Tibial nerve (tissue), 4 donors: ENCODE results near the gene MTCL3.

Experiments used
- EP300 ChIP-seq, 2 donors: sonication (generic); formaldehyde crosslinking; IDR thresholded peaks; one replicate each; pipeline ENCODE4 v1.6.1; 2017; ENCODE audit warnings: antibody characterized with exemption in 2 of 2, mild to moderate bottlenecking in 1 of 2
- POLR2A ChIP-seq, 2 donors: fragments of 450-650 bp; IDR thresholded peaks; one replicate each; pipeline ENCODE4 v1.6.1; 2017; ENCODE audit warnings: antibody characterized with exemption in 2 of 2, mild to moderate bottlenecking in 2 of 2, moderate library complexity in 2 of 2
- TF ChIP-seq, protein P1 (sequence below), 5 experiments: fragments of 200-600 bp in 3 of 5; fragments of 450-650 bp in 2 of 5; sonication (generic) in 3 of 5; IDR thresholded peaks; one replicate each; pipeline ENCODE4 v1.5.1; 2016 to 2019; ENCODE audit warnings: antibody characterized with exemption in 5 of 5, mild to moderate bottlenecking in 3 of 5, moderate library complexity in 2 of 5

DNA sequence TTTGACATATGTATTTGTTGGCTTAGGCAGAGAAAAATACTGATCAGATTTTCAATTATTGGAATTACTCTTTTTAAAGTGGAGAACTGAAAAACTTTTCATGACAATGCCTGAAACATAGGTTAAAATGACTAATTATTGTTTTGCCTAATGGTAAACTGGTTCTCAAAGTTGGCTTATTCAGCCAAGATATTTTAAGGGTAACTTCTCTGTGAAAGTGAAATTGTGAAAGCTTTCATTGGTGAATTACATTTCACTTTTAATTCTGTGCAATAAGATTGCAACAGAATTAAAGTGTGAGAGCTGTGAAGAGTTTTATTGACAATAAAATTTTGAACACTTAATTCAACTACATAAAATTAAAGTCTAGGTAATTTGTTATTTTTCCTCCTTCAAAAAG is 84.5 kb downstream of the MTCL3 start:
- no peak for TF ChIP-seq POLR2A (IDR thresholded peaks at IDR 0.05)
- TF ChIP-seq, protein P1, sequence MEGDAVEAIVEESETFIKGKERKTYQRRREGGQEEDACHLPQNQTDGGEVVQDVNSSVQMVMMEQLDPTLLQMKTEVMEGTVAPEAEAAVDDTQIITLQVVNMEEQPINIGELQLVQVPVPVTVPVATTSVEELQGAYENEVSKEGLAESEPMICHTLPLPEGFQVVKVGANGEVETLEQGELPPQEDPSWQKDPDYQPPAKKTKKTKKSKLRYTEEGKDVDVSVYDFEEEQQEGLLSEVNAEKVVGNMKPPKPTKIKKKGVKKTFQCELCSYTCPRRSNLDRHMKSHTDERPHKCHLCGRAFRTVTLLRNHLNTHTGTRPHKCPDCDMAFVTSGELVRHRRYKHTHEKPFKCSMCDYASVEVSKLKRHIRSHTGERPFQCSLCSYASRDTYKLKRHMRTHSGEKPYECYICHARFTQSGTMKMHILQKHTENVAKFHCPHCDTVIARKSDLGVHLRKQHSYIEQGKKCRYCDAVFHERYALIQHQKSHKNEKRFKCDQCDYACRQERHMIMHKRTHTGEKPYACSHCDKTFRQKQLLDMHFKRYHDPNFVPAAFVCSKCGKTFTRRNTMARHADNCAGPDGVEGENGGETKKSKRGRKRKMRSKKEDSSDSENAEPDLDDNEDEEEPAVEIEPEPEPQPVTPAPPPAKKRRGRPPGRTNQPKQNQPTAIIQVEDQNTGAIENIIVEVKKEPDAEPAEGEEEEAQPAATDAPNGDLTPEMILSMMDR (IDR thresholded peaks at IDR 0.05), result no peak
- no peak for TF ChIP-seq EP300 (IDR thresholded peaks at IDR 0.05)
